Spleen (tissue), 11 donors: Measurements from ENCODE around the gene FAM135A. TPM values are rescaled to one million over a fixed set of nuclear protein-coding genes. Genes with fewer than 3 reads are reported as not detected.

ENCODE experiments used
- DNase-seq: peaks from one replicate; pipeline ENCODE4 v3.0.0-alpha.2; 2020
- H3K27ac ChIP-seq, 8 donors: fragments of 200-600 bp; sonication (generic) in 7 of 8; 1 replicate in 4 of 8; 2 replicates in 4 of 8; pipeline versions ENCODE4 v1.5.0 to v1.8.0; 2016 to 2021; ENCODE audit warnings: inconsistent platforms in 4 of 8, mild to moderate bottlenecking in 4 of 8, moderate library complexity in 1 of 8
- H3K27me3 ChIP-seq, 7 donors: fragments of 200-600 bp; sonication (generic) in 6 of 7; replicated peaks in 1 of 7; 1 replicate in 4 of 7; 2 replicates in 3 of 7; pipeline versions ENCODE4 v1.5.0 to v1.8.0; 2016 to 2021; ENCODE audit warnings: inconsistent platforms in 3 of 7, mild to moderate bottlenecking in 1 of 7
- H3K36me3 ChIP-seq, 6 donors: fragments of 200-600 bp; sonication (generic) in 5 of 6; 1 replicate in 4 of 6; 2 replicates in 2 of 6; pipeline versions ENCODE4 v1.5.0 to v1.8.0; 2016 to 2021; ENCODE audit warnings: inconsistent platforms in 2 of 6
- H3K4me1 ChIP-seq, 6 donors: fragments of 200-600 bp; sonication (generic) in 5 of 6; 1 replicate in 3 of 6; 2 replicates in 3 of 6; pipeline versions ENCODE4 v1.5.0 to v1.8.0; 2016 to 2021; ENCODE audit warnings: inconsistent platforms in 3 of 6
- H3K4me3 ChIP-seq, 8 donors: fragments of 200-600 bp; sonication (generic) in 7 of 8; 1 replicate in 4 of 8; 2 replicates in 4 of 8; pipeline versions ENCODE4 v1.5.0 to v1.8.0; 2016 to 2021; ENCODE audit warnings: inconsistent platforms in 4 of 8, mild to moderate bottlenecking in 4 of 8, moderate library complexity in 2 of 8
- H3K9me3 ChIP-seq, 8 donors: fragments of 200-600 bp; sonication (generic) in 7 of 8; 1 replicate in 4 of 8; 2 replicates in 4 of 8; pipeline versions ENCODE4 v1.5.0 to v1.8.0; 2016 to 2021; ENCODE audit warnings: inconsistent platforms in 4 of 8
- POLR2A ChIP-seq, 3 donors: fragments of 450-650 bp; IDR thresholded peaks; one replicate each; pipeline ENCODE4 v1.5.1; 2017; ENCODE audit warnings: antibody characterized with exemption in 3 of 3, mild to moderate bottlenecking in 1 of 3
- POLR2AphosphoS5 ChIP-seq, 3 donors: sonication (generic); formaldehyde crosslinking; IDR thresholded peaks; one replicate each; pipeline ENCODE4 v1.5.1; 2017; ENCODE audit warnings: antibody characterized with exemption in 3 of 3
- WGBS, 5 donors: extraction: QIAGEN DNeasy Blood & Tissue Kit in 3 of 5; methylation state at CpG; one replicate each; pipeline versions ENCODE4 v1.1.5 to v1.1.7; 2013 to 2018; 5-methylcytosine and 5-hydroxymethylcytosine counted together
- intact Hi-C: fragments of 100-400 bp; cut with DNase I; formaldehyde crosslinking; loops from one replicate; pipeline ENCODE4 v1.15.0; 2023; ENCODE audit warnings: low total_unique reads
- polyA plus RNA-seq, 3 donors: library from polyadenylated mRNA; stranded (reverse); fragments of 200-250 nt; gene quantifications; one replicate each; pipeline ENCODE4 v1.2.1, GENCODE V29; 2013
- total RNA-seq, 7 donors: library from RNA; depleted of rRNA in 3 of 7; stranded (reverse); fragments of >200 nt in 3 of 7; fragmentation: NEBNext Ultra II Directional in 4 of 7; extraction: Animal tissue kit (Norgen Biotek cat#: 25700) in 4 of 7; gene quantifications; one replicate each; pipeline versions ENCODE4 v1.1.0 to v1.2.1, GENCODE V29; 2016 to 2021
- TF ChIP-seq, protein P1 (sequence below), 11 experiments: fragments of 200-600 bp in 7 of 11; fragments of 450-650 bp in 4 of 11; sonication (generic) in 4 of 11; IDR thresholded peaks in 8 of 11; conservative IDR thresholded peaks in 3 of 11; 1 replicate in 7 of 11; 2 replicates in 4 of 11; pipeline versions ENCODE4 v1.4.0 to v1.8.0; 2016 to 2021; ENCODE audit warnings: antibody characterized with exemption in 11 of 11, inconsistent platforms in 4 of 11, mild to moderate bottlenecking in 1 of 11
- donor health status: healthy with polysubstance abuse.
- donor health status: DM: no; HTN: no; CAD: no; lungs with moderate emphysema.
- donor health status: DM: no; HTN: no; CAD: no.
- donor health status: Bipolar disorder and iron deficiency.
- donor health status: healthy.
- donor health status: DM: no; HTN: no; CAD: no.
- donor health status: DM: yes; HTN: yes; CAD: no.

The FAM135A gene
- total and polyA plus RNA-seq, 10 donors = 7.6 to 33.0 (median 17.8) TPM

GRCh38 chr6:70566751-70567382, 153.6 kb downstream of the FAM135A start, which contains the start of gene SDHAF4:
TSS of gene SDHAF4 (plus strand) at chr6:70566930. CDS start at chr6:70566941, 11 bp downstream.
- H3K36me3 ChIP-seq = peaks cover 0 to 7% (median 0%) of the 10 kb centered on the region in 6 donors
- no peaks in the 10 kb centered on the region for H3K27me3 ChIP-seq
- WGBS, 5 donors = 0 to 1% (median 1%) methylated on average over 37 to 49 of the region's 49 CpGs
- no peaks in the 10 kb centered on the region for H3K9me3 ChIP-seq
- H3K4me1 ChIP-seq = peaks cover 0 to 25% (median 16%) of the 10 kb centered on the region in 6 donors
- peak in 1 of 3 donors; percentile 24 for TF ChIP-seq POLR2A (IDR thresholded peaks at IDR 0.05)
- TF ChIP-seq, protein P1, sequence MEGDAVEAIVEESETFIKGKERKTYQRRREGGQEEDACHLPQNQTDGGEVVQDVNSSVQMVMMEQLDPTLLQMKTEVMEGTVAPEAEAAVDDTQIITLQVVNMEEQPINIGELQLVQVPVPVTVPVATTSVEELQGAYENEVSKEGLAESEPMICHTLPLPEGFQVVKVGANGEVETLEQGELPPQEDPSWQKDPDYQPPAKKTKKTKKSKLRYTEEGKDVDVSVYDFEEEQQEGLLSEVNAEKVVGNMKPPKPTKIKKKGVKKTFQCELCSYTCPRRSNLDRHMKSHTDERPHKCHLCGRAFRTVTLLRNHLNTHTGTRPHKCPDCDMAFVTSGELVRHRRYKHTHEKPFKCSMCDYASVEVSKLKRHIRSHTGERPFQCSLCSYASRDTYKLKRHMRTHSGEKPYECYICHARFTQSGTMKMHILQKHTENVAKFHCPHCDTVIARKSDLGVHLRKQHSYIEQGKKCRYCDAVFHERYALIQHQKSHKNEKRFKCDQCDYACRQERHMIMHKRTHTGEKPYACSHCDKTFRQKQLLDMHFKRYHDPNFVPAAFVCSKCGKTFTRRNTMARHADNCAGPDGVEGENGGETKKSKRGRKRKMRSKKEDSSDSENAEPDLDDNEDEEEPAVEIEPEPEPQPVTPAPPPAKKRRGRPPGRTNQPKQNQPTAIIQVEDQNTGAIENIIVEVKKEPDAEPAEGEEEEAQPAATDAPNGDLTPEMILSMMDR (IDR thresholded peaks at IDR 0.05 in 8 of 11, conservative IDR thresholded peaks at IDR 0.05 in 3 of 11) = peak in 7 of 11 experiments; percentile 18 to 42 (median 31)
- peak; percentile 96 for TF ChIP-seq POLR2AphosphoS5 (IDR thresholded peaks at IDR 0.05)
- peak within 1 kb of the TSS; percentile 58 to 96 (median 80) for H3K4me3 ChIP-seq
- DNase-seq = peak; percentile 98
- intact Hi-C loops = no loop called here
- H3K27ac ChIP-seq = peak within 1 kb of the TSS; percentile 75 to 93 (median 90)

GRCh38 chr6:70574643-70575042, 161.3 kb downstream of the FAM135A start:
- Histone ChIP-seq H3K4me3 (no peak overlapping the region), H3K27ac (no peak overlapping the region), H3K4me1 (no peaks in the 10 kb centered on the region), H3K9me3 (no peaks in the 10 kb centered on the region), H3K27me3 (no peaks in the 10 kb centered on the region), H3K36me3 (peaks cover 0 to 12% (median 2%) of the 10 kb centered on the region in 6 donors)
- WGBS, 5 donors = 98 to 100% (median 98%) methylated on average over 2 of the region's 2 CpGs
- TF ChIP-seq, protein P1 (IDR thresholded peaks at IDR 0.05 in 8 of 11, conservative IDR thresholded peaks at IDR 0.05 in 3 of 11) = no peak
- TF ChIP-seq POLR2A (IDR thresholded peaks at IDR 0.05) (no peak), POLR2AphosphoS5 (IDR thresholded peaks at IDR 0.05) (no peak)
- no peak for DNase-seq
- intact Hi-C loops = no loop called here

- Histone ChIP-seq H3K4me1 (no peaks in the 10 kb centered on the region), H3K36me3 (peaks cover 0 to 21% (median 11%) of the 10 kb centered on the region in 6 donors), H3K27me3 (no peaks in the 10 kb centered on the region), H3K27ac (no peak overlapping the region), H3K9me3 (no peaks in the 10 kb centered on the region), H3K4me3 (no peak overlapping the region)
- TF ChIP-seq, protein P1 (IDR thresholded peaks at IDR 0.05 in 8 of 11, conservative IDR thresholded peaks at IDR 0.05 in 3 of 11) = no peak
- 73 to 85% (median 78%) methylated on average over 7 of the region's 7 CpGs for WGBS, 5 donors
- intact Hi-C loops = no loop called here
- no peak for DNase-seq
These were observed 162.7 kb downstream of the FAM135A start for GRCh38 chr6:70575899-70576495.

DNA sequence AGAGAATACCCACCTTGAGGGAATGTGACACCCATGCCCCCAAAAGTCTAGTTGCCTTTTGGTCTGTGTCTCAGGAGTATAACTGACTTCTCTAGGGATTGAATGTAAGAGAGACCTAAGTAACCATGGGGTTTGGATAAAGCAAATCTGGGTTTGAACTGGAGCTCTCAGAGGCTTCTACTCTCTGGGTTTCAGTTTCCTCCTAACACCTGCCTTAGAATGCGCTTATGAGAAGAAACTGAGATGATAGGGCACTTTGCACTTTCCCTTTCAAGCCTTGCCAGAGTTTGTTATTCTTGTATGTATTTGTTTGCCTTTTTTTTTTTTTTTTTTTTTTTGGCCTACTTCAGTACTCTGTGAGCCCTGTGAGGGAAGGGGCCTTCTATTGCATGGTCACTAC, 172.8 kb downstream of the FAM135A start:
- H3K4me3 ChIP-seq = no peak overlapping the region
- H3K9me3 ChIP-seq = no peaks in the 10 kb centered on the region
- WGBS, 5 donors = 72 to 93% (median 88%) methylated on average over 1 of the region's 1 CpG
- H3K36me3 ChIP-seq = peaks cover 0 to 88% (median 26%) of the 10 kb centered on the region in 6 donors
- H3K27ac ChIP-seq = no peak overlapping the region
- intact Hi-C loops = no loop called here
- H3K4me1 ChIP-seq = no peaks in the 10 kb centered on the region
- DNase-seq = no peak
- TF ChIP-seq, protein P1 (IDR thresholded peaks at IDR 0.05 in 8 of 11, conservative IDR thresholded peaks at IDR 0.05 in 3 of 11) = no peak
- no peak for TF ChIP-seq POLR2A (IDR thresholded peaks at IDR 0.05)
- no peak for TF ChIP-seq POLR2AphosphoS5 (IDR thresholded peaks at IDR 0.05)
- no peaks in the 10 kb centered on the region for H3K27me3 ChIP-seq
